ENCODE measurements around the gene ECT2L. TPM values are rescaled to one million over a fixed set of nuclear protein-coding genes. Genes with fewer than 3 reads are reported as not detected.
A peak's percentile ranks its signal among the peaks of the same experiment; 100 is the strongest.

ECT2L gene, protein sequence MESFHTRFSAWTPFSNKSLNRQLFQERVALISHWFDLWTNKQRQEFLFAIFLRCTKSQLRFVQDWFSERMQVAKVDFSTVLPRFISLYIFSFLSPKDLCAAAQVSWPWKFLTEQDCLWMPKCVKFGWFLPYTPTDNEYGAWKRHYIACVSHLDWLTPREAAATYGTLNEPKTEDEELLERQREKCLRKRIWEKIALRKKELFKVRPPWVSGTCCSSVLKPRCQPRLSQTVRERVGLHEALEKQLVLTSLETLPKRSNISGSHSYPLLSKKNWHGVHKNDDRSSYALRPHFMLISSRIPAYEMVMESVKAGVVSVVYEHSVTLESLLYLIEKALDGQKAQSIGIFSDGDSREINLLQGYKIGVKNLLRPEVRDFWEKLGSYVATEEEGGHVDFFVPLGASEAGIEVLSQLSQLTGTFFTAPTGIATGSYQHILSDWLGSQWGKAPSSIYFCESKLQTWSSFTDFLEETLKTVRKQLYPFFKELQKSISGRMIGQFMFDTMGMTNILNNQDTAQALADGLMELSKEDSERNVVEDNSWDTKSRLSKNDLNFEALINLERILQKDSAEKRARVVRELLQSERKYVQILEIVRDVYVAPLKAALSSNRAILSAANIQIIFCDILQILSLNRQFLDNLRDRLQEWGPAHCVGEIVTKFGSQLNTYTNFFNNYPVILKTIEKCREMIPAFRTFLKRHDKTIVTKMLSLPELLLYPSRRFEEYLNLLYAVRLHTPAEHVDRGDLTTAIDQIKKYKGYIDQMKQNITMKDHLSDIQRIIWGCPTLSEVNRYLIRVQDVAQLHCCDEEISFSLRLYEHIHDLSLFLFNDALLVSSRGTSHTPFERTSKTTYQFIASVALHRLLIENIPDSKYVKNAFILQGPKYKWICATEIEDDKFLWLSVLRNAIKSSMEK
- total RNA-seq (ENCODE audit: low replicate concordance): under 0.01 and 3.3 TPM in 2 replicates

DNA sequence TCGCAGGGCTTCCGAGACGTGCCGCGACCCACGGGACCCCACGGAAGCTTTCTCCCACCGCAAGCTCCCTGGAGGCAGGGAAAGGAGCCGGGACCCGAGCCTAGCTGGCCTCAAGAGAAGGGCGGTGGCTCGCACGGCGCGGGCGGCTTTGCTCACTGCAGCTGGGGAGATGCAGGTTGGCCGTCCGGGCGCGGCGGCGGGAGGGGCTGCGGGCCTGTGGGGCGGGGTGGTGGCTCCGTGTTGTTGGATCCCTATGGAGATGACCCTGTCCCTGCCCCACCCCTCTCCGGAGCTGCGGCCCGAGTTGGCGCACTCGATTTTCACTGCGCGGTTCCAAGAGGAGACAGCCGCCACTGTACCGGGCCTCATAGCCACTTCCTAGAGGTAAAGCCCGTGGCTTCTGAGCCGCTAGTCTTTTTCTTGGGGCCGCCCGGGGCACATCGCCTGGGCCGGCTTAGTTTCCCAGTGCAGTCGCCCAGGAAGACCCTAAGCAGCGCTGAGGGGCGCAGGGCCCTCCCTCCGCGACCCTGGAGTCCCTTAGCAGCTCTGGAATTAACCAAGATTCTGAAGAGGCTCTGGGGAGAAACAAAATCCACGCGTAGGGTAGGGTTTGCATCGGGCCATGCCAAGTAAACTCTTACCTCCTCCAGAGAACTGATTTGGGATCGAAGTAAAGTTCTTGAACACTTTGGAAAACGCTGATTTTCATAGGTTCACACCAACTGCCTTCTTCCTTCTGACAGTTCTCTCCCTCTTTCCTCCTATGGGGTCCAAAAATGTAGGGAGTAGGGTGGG is at the start of gene ECT2L:
Gene ECT2L, plus strand, starts transcription at position 279 of the 795 bp plus-strand sequence. CDS start 17,188 bp downstream, outside the sequence.
- peak; percentile 22 for DNase-seq (ENCODE audit: low read depth)
- peak within 1 kb of the TSS; percentile 13 for H3K4me3 ChIP-seq (ENCODE audit: low read depth, low read length)
- TF ChIP-seq CTCF (IDR thresholded peaks at IDR 0.05; ENCODE audit: insufficient read depth, low read length): no peak

GRCh38 chr6:138752017-138752416 is 43.9 kb upstream of the ECT2L start:
- no peak overlapping the region for H3K4me3 ChIP-seq (ENCODE audit: low read depth, low read length)
- no peak for DNase-seq (ENCODE audit: low read depth)
- no peak for TF ChIP-seq CTCF (IDR thresholded peaks at IDR 0.05; ENCODE audit: insufficient read depth, low read length)

GRCh38 chr6:138757136-138757535 is 38.8 kb upstream of the ECT2L start:
- peak; percentile 31 for DNase-seq (ENCODE audit: low read depth)
- no peak overlapping the region for H3K4me3 ChIP-seq (ENCODE audit: low read depth, low read length)
- no peak for TF ChIP-seq CTCF (IDR thresholded peaks at IDR 0.05; ENCODE audit: insufficient read depth, low read length)

GRCh38 chr6:138765896-138766655 is 29.8 kb upstream of the ECT2L start:
- DNase-seq (ENCODE audit: low read depth): peak; percentile 68
- TF ChIP-seq CTCF (IDR thresholded peaks at IDR 0.05; ENCODE audit: insufficient read depth, low read length): peak; percentile 58
- H3K4me3 ChIP-seq (ENCODE audit: low read depth, low read length): no peak overlapping the region

- DNase-seq (ENCODE audit: low read depth): peak; percentile 67
- no peak overlapping the region for H3K4me3 ChIP-seq (ENCODE audit: low read depth, low read length)
- no peak for TF ChIP-seq CTCF (IDR thresholded peaks at IDR 0.05; ENCODE audit: insufficient read depth, low read length)
These were observed 26.7 kb upstream of the ECT2L start for GRCh38 chr6:138769102-138769676.
